H1 (cell line): Measurements from ENCODE around the gene SLC23A1.

ENCODE experiments used
- HDAC2 ChIP-seq, 2 experiments: fragments of 300-600 bp in 1 of 2; sonication (generic) in 1 of 2; IDR thresholded peaks; 2 replicates each; pipeline ENCODE4 v1.6.1; 2011 to 2012; ENCODE audit warnings: low read depth in 2 of 2, low read length in 2 of 2, mild to moderate bottlenecking in 2 of 2, moderate library complexity in 2 of 2, borderline replicate concordance in 1 of 2, inconsistent platforms in 1 of 2
- RFX5 ChIP-seq: IDR thresholded peaks from 2 replicates; pipeline ENCODE4 v1.6.1; 2011; ENCODE audit warnings: low read depth, low read length, improper control_type of control experiment, borderline replicate concordance
- TAF1 ChIP-seq: IDR thresholded peaks from 2 replicates; pipeline ENCODE4 v1.6.1; 2011; ENCODE audit warnings: mild to moderate bottlenecking, low read depth, low read length

GRCh38 chr5:139394123-139394653 is 11.1 kb upstream of the SLC23A1 start:
- TF ChIP-seq TAF1: no peak
- TF ChIP-seq HDAC2 (IDR thresholded peaks at IDR 0.05; ENCODE audit: borderline replicate concordance in 1 of 2, low read depth in 2 of 2, low read length in 2 of 2): no peak
- TF ChIP-seq RFX5: no peak
